Memory B cell (primary cell): ENCODE results near the gene HS3ST3B1.

Experiments
- ATAC-seq: fragments of 150-1000 bp; cut with Tn5 transposase; 2 replicates; pipeline ENCODE4 v1.10.0; 2021; ENCODE audit warnings: low read depth, mild to moderate bottlenecking, moderate library complexity
- DNase-seq, 2 donors: peaks; one replicate each; pipeline ENCODE4 v3.0.0; 2022; ENCODE audit warnings: low spot score in 2 of 2
- H3K27ac Mint-ChIP-seq: one replicate; pipeline ENCODE4 v1.8.0; 2022; ENCODE audit warnings: mild to moderate bottlenecking, moderate library complexity, mixed read lengths
- H3K27me3 Mint-ChIP-seq: one replicate; pipeline ENCODE4 v1.8.0; 2022; ENCODE audit warnings: mixed read lengths
- H3K36me3 Mint-ChIP-seq: one replicate; pipeline ENCODE4 v1.8.0; 2022; ENCODE audit warnings: mild to moderate bottlenecking, mixed read lengths
- H3K4me1 Mint-ChIP-seq: one replicate; pipeline ENCODE4 v1.8.0; 2022; ENCODE audit warnings: mixed read lengths
- H3K4me3 Mint-ChIP-seq: one replicate; pipeline ENCODE4 v1.8.0; 2022; ENCODE audit warnings: mild to moderate bottlenecking, moderate library complexity, mixed read lengths
- H3K9me3 Mint-ChIP-seq: one replicate; pipeline ENCODE4 v1.8.0; 2022; ENCODE audit warnings: mixed read lengths

HS3ST3B1 gene

GRCh38 chr17:14298221-14298946, 2.5 kb upstream of the HS3ST3B1 start:
- Mint-ChIP-seq H3K9me3 (peaks cover 3% of the 10 kb centered on the region), H3K27ac (peak overlapping the region; percentile 53), H3K27me3 (peaks cover 35% of the 10 kb centered on the region), H3K4me3 (no peak overlapping the region), H3K36me3 (no peaks in the 10 kb centered on the region), H3K4me1 (peaks cover 22% of the 10 kb centered on the region)
- ATAC-seq = no peak
- no peak for DNase-seq

- ATAC-seq (no peak), DNase-seq (no peak)
- H3K27me3 Mint-ChIP-seq = peaks cover 35% of the 10 kb centered on the region
- H3K36me3 Mint-ChIP-seq = no peaks in the 10 kb centered on the region
- H3K27ac Mint-ChIP-seq = peak overlapping the region; percentile 53
- H3K4me1 Mint-ChIP-seq = peaks cover 24% of the 10 kb centered on the region
- H3K9me3 Mint-ChIP-seq = peaks cover 3% of the 10 kb centered on the region
- no peak overlapping the region for H3K4me3 Mint-ChIP-seq
These were observed 2.0 kb upstream of the HS3ST3B1 start for GRCh38 chr17:14298947-14299279.

- ATAC-seq = no peak
- Mint-ChIP-seq H3K27me3 (peaks cover 33% of the 10 kb centered on the region), H3K9me3 (peaks cover 3% of the 10 kb centered on the region), H3K36me3 (no peaks in the 10 kb centered on the region), H3K4me3 (peak overlapping the region; percentile 64), H3K4me1 (peaks cover 24% of the 10 kb centered on the region), H3K27ac (no peak overlapping the region)
- DNase-seq = peak in 1 of 2 donors; percentile 36
These were observed 1.4 kb upstream of the HS3ST3B1 start for GRCh38 chr17:14299280-14300141.

- peaks cover 20% of the 10 kb centered on the region for H3K4me1 Mint-ChIP-seq
- ATAC-seq = no peak
- H3K36me3 Mint-ChIP-seq = no peaks in the 10 kb centered on the region
- DNase-seq = peak in 1 of 2 donors; percentile 46
- H3K27ac Mint-ChIP-seq = peak overlapping the region; percentile 72
- peaks cover 3% of the 10 kb centered on the region for H3K9me3 Mint-ChIP-seq
- peaks cover 26% of the 10 kb centered on the region for H3K27me3 Mint-ChIP-seq
- H3K4me3 Mint-ChIP-seq = peak overlapping the region; percentile 85
These were observed 604 bp downstream of the HS3ST3B1 start for GRCh38 chr17:14301279-14302090.

- peaks cover 20% of the 10 kb centered on the region for H3K4me1 Mint-ChIP-seq
- H3K36me3 Mint-ChIP-seq = no peaks in the 10 kb centered on the region
- H3K4me3 Mint-ChIP-seq = peak overlapping the region; percentile 85
- DNase-seq (peak; percentile 55 to 67), ATAC-seq (peak; percentile 40)
- H3K9me3 Mint-ChIP-seq = peaks cover 3% of the 10 kb centered on the region
- H3K27me3 Mint-ChIP-seq = peaks cover 25% of the 10 kb centered on the region
- peak overlapping the region; percentile 72 for H3K27ac Mint-ChIP-seq
These were observed 1.2 kb downstream of the HS3ST3B1 start for GRCh38 chr17:14302091-14302430.

- peaks cover 3% of the 10 kb centered on the region for H3K9me3 Mint-ChIP-seq
- ATAC-seq (peak; percentile 60), DNase-seq (peak; percentile 71 to 72)
- H3K4me3 Mint-ChIP-seq = peak overlapping the region; percentile 85
- peak overlapping the region; percentile 72 for H3K27ac Mint-ChIP-seq
- H3K4me1 Mint-ChIP-seq = peaks cover 20% of the 10 kb centered on the region
- no peaks in the 10 kb centered on the region for H3K36me3 Mint-ChIP-seq
- H3K27me3 Mint-ChIP-seq = peaks cover 25% of the 10 kb centered on the region
These were observed 1.7 kb downstream of the HS3ST3B1 start for GRCh38 chr17:14302431-14303099.

GRCh38 chr17:14303343-14304221, 2.7 kb downstream of the HS3ST3B1 start:
- ATAC-seq = peak; percentile 12
- H3K27ac Mint-ChIP-seq = peak overlapping the region; percentile 72
- peaks cover 19% of the 10 kb centered on the region for H3K27me3 Mint-ChIP-seq

GRCh38 chr17:14304222-14304772, 3.4 kb downstream of the HS3ST3B1 start:
- H3K27ac Mint-ChIP-seq = no peak overlapping the region
- H3K4me3 Mint-ChIP-seq = no peak overlapping the region
- H3K27me3 Mint-ChIP-seq = peaks cover 19% of the 10 kb centered on the region
- peaks cover 18% of the 10 kb centered on the region for H3K4me1 Mint-ChIP-seq
- ATAC-seq = no peak
- DNase-seq = no peak
- H3K9me3 Mint-ChIP-seq = peaks cover 3% of the 10 kb centered on the region
- no peaks in the 10 kb centered on the region for H3K36me3 Mint-ChIP-seq

More at GRCh38 chr17:14303343-14304221, 2.7 kb downstream of the HS3ST3B1 start:
- Mint-ChIP-seq H3K4me3 (peak overlapping the region; percentile 67), H3K9me3 (peaks cover 3% of the 10 kb centered on the region), H3K36me3 (no peaks in the 10 kb centered on the region), H3K4me1 (peaks cover 18% of the 10 kb centered on the region)
- DNase-seq = no peak

- Mint-ChIP-seq H3K27me3 (peaks cover 21% of the 10 kb centered on the region), H3K4me1 (peaks cover 15% of the 10 kb centered on the region), H3K36me3 (no peaks in the 10 kb centered on the region), H3K9me3 (peaks cover 3% of the 10 kb centered on the region), H3K4me3 (no peak overlapping the region), H3K27ac (no peak overlapping the region)
- ATAC-seq (no peak), DNase-seq (no peak)
These were observed 4.1 kb downstream of the HS3ST3B1 start for GRCh38 chr17:14304773-14305517.

GRCh38 chr17:14305785-14306496, 5.1 kb downstream of the HS3ST3B1 start:
- Mint-ChIP-seq H3K9me3 (peaks cover 2% of the 10 kb centered on the region), H3K4me1 (peaks cover 6% of the 10 kb centered on the region), H3K27me3 (peaks cover 22% of the 10 kb centered on the region), H3K36me3 (no peaks in the 10 kb centered on the region), H3K4me3 (no peak overlapping the region), H3K27ac (no peak overlapping the region)
- ATAC-seq (no peak), DNase-seq (no peak)

GRCh38 chr17:14306596-14306995, 5.7 kb downstream of the HS3ST3B1 start:
- Mint-ChIP-seq H3K4me3 (no peak overlapping the region), H3K4me1 (peaks cover 6% of the 10 kb centered on the region), H3K27me3 (peaks cover 25% of the 10 kb centered on the region), H3K27ac (no peak overlapping the region), H3K9me3 (peaks cover 2% of the 10 kb centered on the region), H3K36me3 (no peaks in the 10 kb centered on the region)
- DNase-seq (no peak), ATAC-seq (no peak)
